Measurements from ENCODE around the gene DPM3.

DNA sequence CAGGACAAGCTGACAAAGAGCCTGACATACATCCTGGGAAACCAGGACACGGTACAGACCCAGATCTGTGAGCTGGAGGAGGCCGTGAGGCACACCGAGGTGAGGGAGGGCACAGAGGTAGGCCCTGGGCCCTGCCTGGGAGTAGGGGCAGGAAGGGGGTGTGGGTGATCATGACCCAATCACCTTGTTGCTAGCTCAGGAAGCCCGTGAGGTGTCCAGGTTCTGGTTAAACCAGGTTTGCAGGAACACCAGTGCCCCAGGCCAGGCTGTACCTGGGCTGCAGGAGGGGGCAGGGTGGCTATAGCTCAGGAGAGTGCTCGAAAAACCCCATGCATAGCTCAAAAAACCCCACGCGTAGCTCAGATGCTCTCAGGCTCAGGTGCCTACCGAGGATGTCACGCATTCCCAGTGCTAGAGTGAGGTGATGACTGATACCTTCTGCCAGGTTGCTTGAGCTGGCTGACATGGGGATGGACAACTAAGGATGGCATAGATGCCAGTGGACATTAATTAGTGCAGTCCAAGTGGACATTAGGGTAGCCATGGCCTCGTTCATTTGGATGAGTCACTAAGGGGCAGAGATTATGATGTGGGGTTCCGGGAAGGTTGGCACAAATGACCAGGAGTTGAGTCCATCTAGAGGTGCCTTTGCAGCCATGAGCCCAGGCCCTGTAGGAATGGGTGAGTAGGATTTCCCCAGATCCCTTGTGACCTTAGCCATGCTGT is 37.0 kb upstream of the DPM3 start:
- TF ChIP-seq, protein P1, sequence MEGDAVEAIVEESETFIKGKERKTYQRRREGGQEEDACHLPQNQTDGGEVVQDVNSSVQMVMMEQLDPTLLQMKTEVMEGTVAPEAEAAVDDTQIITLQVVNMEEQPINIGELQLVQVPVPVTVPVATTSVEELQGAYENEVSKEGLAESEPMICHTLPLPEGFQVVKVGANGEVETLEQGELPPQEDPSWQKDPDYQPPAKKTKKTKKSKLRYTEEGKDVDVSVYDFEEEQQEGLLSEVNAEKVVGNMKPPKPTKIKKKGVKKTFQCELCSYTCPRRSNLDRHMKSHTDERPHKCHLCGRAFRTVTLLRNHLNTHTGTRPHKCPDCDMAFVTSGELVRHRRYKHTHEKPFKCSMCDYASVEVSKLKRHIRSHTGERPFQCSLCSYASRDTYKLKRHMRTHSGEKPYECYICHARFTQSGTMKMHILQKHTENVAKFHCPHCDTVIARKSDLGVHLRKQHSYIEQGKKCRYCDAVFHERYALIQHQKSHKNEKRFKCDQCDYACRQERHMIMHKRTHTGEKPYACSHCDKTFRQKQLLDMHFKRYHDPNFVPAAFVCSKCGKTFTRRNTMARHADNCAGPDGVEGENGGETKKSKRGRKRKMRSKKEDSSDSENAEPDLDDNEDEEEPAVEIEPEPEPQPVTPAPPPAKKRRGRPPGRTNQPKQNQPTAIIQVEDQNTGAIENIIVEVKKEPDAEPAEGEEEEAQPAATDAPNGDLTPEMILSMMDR (IDR thresholded peaks at IDR 0.05), result no peak
- TF ChIP-seq RORB (CRISPR knock-in tag; IDR thresholded peaks at IDR 0.05), result no peak
- TF ChIP-seq AFF4 (CRISPR knock-in tag; IDR thresholded peaks at IDR 0.05; ENCODE audit: borderline replicate concordance), result no peak
- no peak for TF ChIP-seq ATF3 (CRISPR knock-in tag; conservative IDR thresholded peaks at IDR 0.05)
- TF ChIP-seq ZNF671 (CRISPR knock-in tag; IDR thresholded peaks at IDR 0.05), result no peak
- TF ChIP-seq, protein P2, sequence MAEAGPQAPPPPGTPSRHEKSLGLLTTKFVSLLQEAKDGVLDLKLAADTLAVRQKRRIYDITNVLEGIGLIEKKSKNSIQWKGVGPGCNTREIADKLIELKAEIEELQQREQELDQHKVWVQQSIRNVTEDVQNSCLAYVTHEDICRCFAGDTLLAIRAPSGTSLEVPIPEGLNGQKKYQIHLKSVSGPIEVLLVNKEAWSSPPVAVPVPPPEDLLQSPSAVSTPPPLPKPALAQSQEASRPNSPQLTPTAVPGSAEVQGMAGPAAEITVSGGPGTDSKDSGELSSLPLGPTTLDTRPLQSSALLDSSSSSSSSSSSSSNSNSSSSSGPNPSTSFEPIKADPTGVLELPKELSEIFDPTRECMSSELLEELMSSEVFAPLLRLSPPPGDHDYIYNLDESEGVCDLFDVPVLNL (CRISPR knock-in tag; IDR thresholded peaks at IDR 0.05; ENCODE audit: borderline replicate concordance, low read depth), result no peak
- TF ChIP-seq, protein P3, sequence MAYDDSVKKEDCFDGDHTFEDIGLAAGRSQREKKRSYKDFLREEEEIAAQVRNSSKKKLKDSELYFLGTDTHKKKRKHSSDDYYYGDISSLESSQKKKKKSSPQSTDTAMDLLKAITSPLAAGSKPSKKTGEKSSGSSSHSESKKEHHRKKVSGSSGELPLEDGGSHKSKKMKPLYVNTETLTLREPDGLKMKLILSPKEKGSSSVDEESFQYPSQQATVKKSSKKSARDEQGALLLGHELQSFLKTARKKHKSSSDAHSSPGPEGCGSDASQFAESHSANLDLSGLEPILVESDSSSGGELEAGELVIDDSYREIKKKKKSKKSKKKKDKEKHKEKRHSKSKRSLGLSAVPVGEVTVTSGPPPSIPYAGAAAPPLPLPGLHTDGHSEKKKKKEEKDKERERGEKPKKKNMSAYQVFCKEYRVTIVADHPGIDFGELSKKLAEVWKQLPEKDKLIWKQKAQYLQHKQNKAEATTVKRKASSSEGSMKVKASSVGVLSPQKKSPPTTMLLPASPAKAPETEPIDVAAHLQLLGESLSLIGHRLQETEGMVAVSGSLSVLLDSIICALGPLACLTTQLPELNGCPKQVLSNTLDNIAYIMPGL (CRISPR knock-in tag; IDR thresholded peaks at IDR 0.05), result no peak
- TF ChIP-seq, protein P4, sequence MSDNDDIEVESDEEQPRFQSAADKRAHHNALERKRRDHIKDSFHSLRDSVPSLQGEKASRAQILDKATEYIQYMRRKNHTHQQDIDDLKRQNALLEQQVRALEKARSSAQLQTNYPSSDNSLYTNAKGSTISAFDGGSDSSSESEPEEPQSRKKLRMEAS (CRISPR knock-in tag; IDR thresholded peaks at IDR 0.05), result no peak
- no peak for TF ChIP-seq ELF4 (CRISPR knock-in tag; IDR thresholded peaks at IDR 0.05; ENCODE audit: low read depth)
- no peak for TF ChIP-seq JAZF1 (CRISPR knock-in tag; IDR thresholded peaks at IDR 0.05)
- TF ChIP-seq, protein P5, sequence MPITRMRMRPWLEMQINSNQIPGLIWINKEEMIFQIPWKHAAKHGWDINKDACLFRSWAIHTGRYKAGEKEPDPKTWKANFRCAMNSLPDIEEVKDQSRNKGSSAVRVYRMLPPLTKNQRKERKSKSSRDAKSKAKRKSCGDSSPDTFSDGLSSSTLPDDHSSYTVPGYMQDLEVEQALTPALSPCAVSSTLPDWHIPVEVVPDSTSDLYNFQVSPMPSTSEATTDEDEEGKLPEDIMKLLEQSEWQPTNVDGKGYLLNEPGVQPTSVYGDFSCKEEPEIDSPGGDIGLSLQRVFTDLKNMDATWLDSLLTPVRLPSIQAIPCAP (CRISPR knock-in tag; IDR thresholded peaks at IDR 0.05), result no peak
- TF ChIP-seq KAT7 (CRISPR knock-in tag; IDR thresholded peaks at IDR 0.05; ENCODE audit: borderline replicate concordance), result no peak
- TF ChIP-seq ZNF281 (CRISPR knock-in tag; IDR thresholded peaks at IDR 0.05), result no peak

Data from WTC11 (cell line).